GM23338 (cell line): ENCODE measurements around the gene COPZ1. TPM values are rescaled to one million over a fixed set of nuclear protein-coding genes. Genes with fewer than 3 reads are reported as not detected.

Experiments
- ATAC-seq: fragments of 200-7000 bp; cut with Tn5 transposase; 3 replicates; pipeline ENCODE4 v1.9.1; 2020
- DNase-seq: peaks from one replicate; pipeline ENCODE4 v3.0.0-alpha.2; 2015; ENCODE audit warnings: low spot score
- H2AFZ ChIP-seq: fragments of 200-600 bp; sonication (generic); 2 replicates; pipeline ENCODE4 v1.8.0; 2016; ENCODE audit warnings: antibody characterized with exemption, mild to moderate bottlenecking, moderate library complexity
- H3F3A ChIP-seq: fragments of 200-600 bp; sonication (generic); replicated peaks from 2 replicates; pipeline ENCODE4 v1.8.0; 2017; ENCODE audit warnings: antibody characterized with exemption, mixed run types, low read depth
- H3K27ac ChIP-seq: fragments of 200-600 bp; sonication (generic); 2 replicates; pipeline ENCODE4 v1.6.1; 2016; ENCODE audit warnings: low read depth
- H3K27me3 ChIP-seq: fragments of 200-600 bp; sonication (generic); 2 replicates; pipeline ENCODE4 v1.8.0; 2016; ENCODE audit warnings: mild to moderate bottlenecking, mixed run types, moderate library complexity; ENCODE audit not compliant: insufficient read depth
- H3K36me3 ChIP-seq: fragments of 200-600 bp; sonication (generic); 2 replicates; pipeline ENCODE4 v1.8.0; 2016; ENCODE audit warnings: mild to moderate bottlenecking; ENCODE audit not compliant: insufficient read depth
- H3K4me1 ChIP-seq: fragments of 200-600 bp; sonication (generic); 2 replicates; pipeline ENCODE4 v1.8.0; 2016; ENCODE audit warnings: mild to moderate bottlenecking, moderate library complexity; ENCODE audit not compliant: insufficient read depth
- H3K4me2 ChIP-seq: fragments of 200-600 bp; sonication (generic); 2 replicates; pipeline ENCODE4 v1.7.1; 2017; ENCODE audit warnings: mixed run types
- H3K4me3 ChIP-seq: fragments of 200-600 bp; sonication (generic); 2 replicates; pipeline ENCODE4 v1.6.1; 2016; ENCODE audit warnings: mixed run types
- H3K79me2 ChIP-seq: fragments of 200-600 bp; sonication (generic); replicated peaks from 2 replicates; pipeline ENCODE4 v1.8.0; 2017; ENCODE audit warnings: mild to moderate bottlenecking; ENCODE audit not compliant: insufficient read depth
- H3K9me2 ChIP-seq: fragments of 200-600 bp; sonication (generic); 2 replicates; pipeline ENCODE4 v1.8.0; 2017; ENCODE audit not compliant: insufficient read depth
- H4K20me1 ChIP-seq: fragments of 200-600 bp; sonication (generic); replicated peaks from 2 replicates; pipeline ENCODE4 v1.8.0; 2017; ENCODE audit warnings: mild to moderate bottlenecking; ENCODE audit not compliant: insufficient read depth
- H3K27ac Mint-ChIP-seq: 2 replicates; pipeline ENCODE4 v1.8.0; 2020; ENCODE audit warnings: inconsistent platforms, mild to moderate bottlenecking, moderate library complexity, mixed read lengths
- H3K27me3 Mint-ChIP-seq: 3 replicates; pipeline ENCODE4 v1.8.0; 2022; ENCODE audit warnings: low read depth, mild to moderate bottlenecking, moderate library complexity, mixed read lengths, inconsistent platforms; ENCODE audit not compliant: insufficient read depth, poor library complexity
- H3K36me3 Mint-ChIP-seq: 3 replicates; pipeline ENCODE4 v1.8.0; 2021; ENCODE audit warnings: low read depth, mild to moderate bottlenecking, inconsistent platforms, moderate library complexity, mixed read lengths
- H3K4me1 Mint-ChIP-seq: 3 replicates; pipeline ENCODE4 v1.8.0; 2020; ENCODE audit warnings: mild to moderate bottlenecking, inconsistent platforms, mixed read lengths
- H3K4me3 Mint-ChIP-seq: 3 replicates; pipeline ENCODE4 v1.8.0; 2021; ENCODE audit warnings: moderate library complexity, mild to moderate bottlenecking, inconsistent platforms, mixed read lengths
- H3K9me3 Mint-ChIP-seq: 3 replicates; pipeline ENCODE4 v1.8.0; 2020; ENCODE audit warnings: moderate library complexity, mild to moderate bottlenecking, inconsistent platforms, mixed read lengths
- CTCF ChIP-seq, 2 experiments: fragments of 200-600 bp in 1 of 2; sonication (generic) in 1 of 2; conservative IDR thresholded peaks; 2 replicates each; pipeline versions ENCODE4 v1.5.1 to v1.6.1; 2016 to 2017; ENCODE audit warnings: antibody characterized with exemption in 2 of 2, low read depth in 2 of 2, mild to moderate bottlenecking in 2 of 2, moderate library complexity in 1 of 2
- ETS1 ChIP-seq: IDR thresholded peaks from 2 replicates; pipeline ENCODE4 v1.6.1; 2016; ENCODE audit warnings: antibody characterized with exemption
- EZH2 ChIP-seq: fragments of 200-600 bp; sonication (generic); IDR thresholded peaks from one replicate; pipeline ENCODE4 v1.8.0; 2017; ENCODE audit warnings: antibody characterized with exemption, mild to moderate bottlenecking, low read depth; ENCODE audit not compliant: unreplicated experiment
- ZNF114 ChIP-seq: fragments of 250-450 bp; sonication (Bioruptor Pico); IDR thresholded peaks from 2 replicates; pipeline ENCODE4 v1.5.0; 2020; ENCODE audit warnings: mild to moderate bottlenecking, moderate library complexity
- ZNF462 ChIP-seq: fragments of 250-450 bp; sonication (Bioruptor Pico); IDR thresholded peaks from 2 replicates; pipeline ENCODE4 v1.5.0; 2020; ENCODE audit warnings: mild to moderate bottlenecking, moderate library complexity
- polyA plus RNA-seq: library from polyadenylated mRNA; unstranded; fragments of >200 nt; fragmentation: Nextera tagmentation; extraction: Ambion mirVana; gene quantifications from 2 replicates; pipeline ENCODE4 v1.2.1, GENCODE V29; 2016
- total RNA-seq: library from RNA; depleted of rRNA; stranded (reverse); fragments of >200 nt; shearing (Covaris generic); gene quantifications from 2 replicates; pipeline ENCODE4 v1.2.3, GENCODE V29; 2014

The COPZ1 gene
- total and polyA plus RNA-seq, 2 experiments from 2014 or later, result 79.9 to 91.2 TPM

GRCh38 chr12:54341378-54342300, 16.7 kb downstream of the COPZ1 start:
- Histone ChIP-seq H3F3A (0 out of 2 replicates have a peak, but pooled peaks cover 4% of the 10 kb centered on the region), H2AFZ (no peak overlapping the region), H3K36me3 (peaks cover 25% of the 10 kb centered on the region), H4K20me1 (peaks cover 13% of the 10 kb centered on the region), H3K4me1 (peaks cover 6% of the 10 kb centered on the region; the same call in 1 of the 2 replicates), H3K9me2 (no peaks in the 10 kb centered on the region), H3K27ac (no peak overlapping the region), H3K4me2 (no peak overlapping the region), H3K4me3 (no peak overlapping the region), H3K27me3 (no peaks in the 10 kb centered on the region), H3K79me2 (peaks cover 10% of the 10 kb centered on the region)
- peaks cover 2% of the 10 kb centered on the region; the same call in 1 of the 3 replicates for H3K4me1 Mint-ChIP-seq
- H3K4me3 Mint-ChIP-seq, result no peak overlapping the region
- TF ChIP-seq ZNF114 (CRISPR knock-in tag) (no peak), CTCF (conservative IDR thresholded peaks at IDR 0.05; ENCODE audit: low read depth in 2 of 2) (no peak), ZNF462 (CRISPR knock-in tag) (no peak), ETS1 (no peak), EZH2 (no peak)
- H3K9me3 Mint-ChIP-seq, result no peaks in the 10 kb centered on the region
- no peak for ATAC-seq
- peaks cover 37% of the 10 kb centered on the region for H3K36me3 Mint-ChIP-seq
- H3K27me3 Mint-ChIP-seq, result peaks cover 7% of the 10 kb centered on the region
- no peak for DNase-seq
- H3K27ac Mint-ChIP-seq, result no peak overlapping the region
